GM23338 (cell line): ENCODE data around the gene CTTN.

Source experiments
- CREB1 ChIP-seq: fragments of 250-450 bp; sonication (Bioruptor Pico); IDR thresholded peaks from 2 replicates; pipeline ENCODE4 v1.5.0; 2020; ENCODE audit warnings: low read depth, mild to moderate bottlenecking, moderate library complexity
- CTCF ChIP-seq, 2 experiments: fragments of 200-600 bp in 1 of 2; sonication (generic) in 1 of 2; conservative IDR thresholded peaks; 2 replicates each; pipeline versions ENCODE4 v1.5.1 to v1.6.1; 2016 to 2017; ENCODE audit warnings: antibody characterized with exemption in 2 of 2, low read depth in 2 of 2, mild to moderate bottlenecking in 2 of 2, moderate library complexity in 1 of 2
- ETS1 ChIP-seq: IDR thresholded peaks from 2 replicates; pipeline ENCODE4 v1.6.1; 2016; ENCODE audit warnings: antibody characterized with exemption
- EZH2 ChIP-seq: fragments of 200-600 bp; sonication (generic); IDR thresholded peaks from one replicate; pipeline ENCODE4 v1.8.0; 2017; ENCODE audit warnings: antibody characterized with exemption, mild to moderate bottlenecking, low read depth; ENCODE audit not compliant: unreplicated experiment
- EZH2phosphoT487 ChIP-seq: fragments of 200-600 bp; sonication (generic); IDR thresholded peaks from one replicate; pipeline ENCODE4 v1.8.1; 2018; ENCODE audit warnings: antibody characterized with exemption; ENCODE audit not compliant: unreplicated experiment
- JUNB ChIP-seq: IDR thresholded peaks from one replicate; pipeline ENCODE4 v1.6.1; 2016; ENCODE audit warnings: antibody characterized with exemption; ENCODE audit not compliant: unreplicated experiment
- NANOG ChIP-seq: IDR thresholded peaks from 2 replicates; pipeline ENCODE4 v1.6.1; 2016; ENCODE audit warnings: antibody characterized with exemption, borderline replicate concordance
- POLR2AphosphoS5 ChIP-seq: IDR thresholded peaks from 2 replicates; pipeline ENCODE4 v1.6.1; 2016; ENCODE audit warnings: antibody characterized with exemption, low read depth
- STAT1 ChIP-seq: IDR thresholded peaks from one replicate; pipeline ENCODE4 v1.6.1; 2016; ENCODE audit warnings: antibody characterized with exemption; ENCODE audit not compliant: unreplicated experiment
- ZNF114 ChIP-seq: fragments of 250-450 bp; sonication (Bioruptor Pico); IDR thresholded peaks from 2 replicates; pipeline ENCODE4 v1.5.0; 2020; ENCODE audit warnings: mild to moderate bottlenecking, moderate library complexity
- ZNF331 ChIP-seq: fragments of 250-450 bp; sonication (Bioruptor Pico); IDR thresholded peaks from 2 replicates; pipeline ENCODE4 v1.5.0; 2020; ENCODE audit warnings: low read depth, mild to moderate bottlenecking, moderate library complexity
- TF ChIP-seq, protein P1 (sequence below): IDR thresholded peaks from one replicate; pipeline ENCODE4 v1.6.1; 2018; ENCODE audit warnings: antibody characterized with exemption; ENCODE audit not compliant: unreplicated experiment
- TF ChIP-seq, protein P2 (sequence below): fragments of 250-450 bp; sonication (Bioruptor Pico); IDR thresholded peaks from 2 replicates; pipeline ENCODE4 v1.5.0; 2020; ENCODE audit warnings: mild to moderate bottlenecking, moderate library complexity

DNA sequence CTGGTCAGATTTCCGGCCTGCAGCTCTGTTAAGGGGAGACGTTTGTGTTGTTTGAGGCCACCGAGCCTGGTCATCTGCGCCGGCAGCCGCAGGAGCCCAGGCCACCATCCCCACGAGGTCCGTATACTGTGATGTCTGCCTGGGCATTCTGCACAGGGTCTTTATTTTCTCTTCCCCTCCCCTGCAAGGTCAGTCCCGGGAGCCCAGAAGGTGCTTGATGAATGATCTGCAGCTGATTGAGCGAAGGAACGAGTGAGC is 45.4 kb downstream of the CTTN start:
- TF ChIP-seq, protein P1, sequence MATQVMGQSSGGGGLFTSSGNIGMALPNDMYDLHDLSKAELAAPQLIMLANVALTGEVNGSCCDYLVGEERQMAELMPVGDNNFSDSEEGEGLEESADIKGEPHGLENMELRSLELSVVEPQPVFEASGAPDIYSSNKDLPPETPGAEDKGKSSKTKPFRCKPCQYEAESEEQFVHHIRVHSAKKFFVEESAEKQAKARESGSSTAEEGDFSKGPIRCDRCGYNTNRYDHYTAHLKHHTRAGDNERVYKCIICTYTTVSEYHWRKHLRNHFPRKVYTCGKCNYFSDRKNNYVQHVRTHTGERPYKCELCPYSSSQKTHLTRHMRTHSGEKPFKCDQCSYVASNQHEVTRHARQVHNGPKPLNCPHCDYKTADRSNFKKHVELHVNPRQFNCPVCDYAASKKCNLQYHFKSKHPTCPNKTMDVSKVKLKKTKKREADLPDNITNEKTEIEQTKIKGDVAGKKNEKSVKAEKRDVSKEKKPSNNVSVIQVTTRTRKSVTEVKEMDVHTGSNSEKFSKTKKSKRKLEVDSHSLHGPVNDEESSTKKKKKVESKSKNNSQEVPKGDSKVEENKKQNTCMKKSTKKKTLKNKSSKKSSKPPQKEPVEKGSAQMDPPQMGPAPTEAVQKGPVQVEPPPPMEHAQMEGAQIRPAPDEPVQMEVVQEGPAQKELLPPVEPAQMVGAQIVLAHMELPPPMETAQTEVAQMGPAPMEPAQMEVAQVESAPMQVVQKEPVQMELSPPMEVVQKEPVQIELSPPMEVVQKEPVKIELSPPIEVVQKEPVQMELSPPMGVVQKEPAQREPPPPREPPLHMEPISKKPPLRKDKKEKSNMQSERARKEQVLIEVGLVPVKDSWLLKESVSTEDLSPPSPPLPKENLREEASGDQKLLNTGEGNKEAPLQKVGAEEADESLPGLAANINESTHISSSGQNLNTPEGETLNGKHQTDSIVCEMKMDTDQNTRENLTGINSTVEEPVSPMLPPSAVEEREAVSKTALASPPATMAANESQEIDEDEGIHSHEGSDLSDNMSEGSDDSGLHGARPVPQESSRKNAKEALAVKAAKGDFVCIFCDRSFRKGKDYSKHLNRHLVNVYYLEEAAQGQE = no peak
- TF ChIP-seq CREB1 (CRISPR knock-in tag) = no peak
- TF ChIP-seq JUNB = no peak
- no peak for TF ChIP-seq EZH2
- no peak for TF ChIP-seq POLR2AphosphoS5
- TF ChIP-seq CTCF (conservative IDR thresholded peaks at IDR 0.05; ENCODE audit: low read depth in 2 of 2) = no peak
- no peak for TF ChIP-seq STAT1
- TF ChIP-seq ETS1 = no peak
- no peak for TF ChIP-seq ZNF331 (CRISPR knock-in tag)
- TF ChIP-seq EZH2phosphoT487 = no peak
- no peak for TF ChIP-seq ZNF114 (CRISPR knock-in tag)
- TF ChIP-seq, protein P2, sequence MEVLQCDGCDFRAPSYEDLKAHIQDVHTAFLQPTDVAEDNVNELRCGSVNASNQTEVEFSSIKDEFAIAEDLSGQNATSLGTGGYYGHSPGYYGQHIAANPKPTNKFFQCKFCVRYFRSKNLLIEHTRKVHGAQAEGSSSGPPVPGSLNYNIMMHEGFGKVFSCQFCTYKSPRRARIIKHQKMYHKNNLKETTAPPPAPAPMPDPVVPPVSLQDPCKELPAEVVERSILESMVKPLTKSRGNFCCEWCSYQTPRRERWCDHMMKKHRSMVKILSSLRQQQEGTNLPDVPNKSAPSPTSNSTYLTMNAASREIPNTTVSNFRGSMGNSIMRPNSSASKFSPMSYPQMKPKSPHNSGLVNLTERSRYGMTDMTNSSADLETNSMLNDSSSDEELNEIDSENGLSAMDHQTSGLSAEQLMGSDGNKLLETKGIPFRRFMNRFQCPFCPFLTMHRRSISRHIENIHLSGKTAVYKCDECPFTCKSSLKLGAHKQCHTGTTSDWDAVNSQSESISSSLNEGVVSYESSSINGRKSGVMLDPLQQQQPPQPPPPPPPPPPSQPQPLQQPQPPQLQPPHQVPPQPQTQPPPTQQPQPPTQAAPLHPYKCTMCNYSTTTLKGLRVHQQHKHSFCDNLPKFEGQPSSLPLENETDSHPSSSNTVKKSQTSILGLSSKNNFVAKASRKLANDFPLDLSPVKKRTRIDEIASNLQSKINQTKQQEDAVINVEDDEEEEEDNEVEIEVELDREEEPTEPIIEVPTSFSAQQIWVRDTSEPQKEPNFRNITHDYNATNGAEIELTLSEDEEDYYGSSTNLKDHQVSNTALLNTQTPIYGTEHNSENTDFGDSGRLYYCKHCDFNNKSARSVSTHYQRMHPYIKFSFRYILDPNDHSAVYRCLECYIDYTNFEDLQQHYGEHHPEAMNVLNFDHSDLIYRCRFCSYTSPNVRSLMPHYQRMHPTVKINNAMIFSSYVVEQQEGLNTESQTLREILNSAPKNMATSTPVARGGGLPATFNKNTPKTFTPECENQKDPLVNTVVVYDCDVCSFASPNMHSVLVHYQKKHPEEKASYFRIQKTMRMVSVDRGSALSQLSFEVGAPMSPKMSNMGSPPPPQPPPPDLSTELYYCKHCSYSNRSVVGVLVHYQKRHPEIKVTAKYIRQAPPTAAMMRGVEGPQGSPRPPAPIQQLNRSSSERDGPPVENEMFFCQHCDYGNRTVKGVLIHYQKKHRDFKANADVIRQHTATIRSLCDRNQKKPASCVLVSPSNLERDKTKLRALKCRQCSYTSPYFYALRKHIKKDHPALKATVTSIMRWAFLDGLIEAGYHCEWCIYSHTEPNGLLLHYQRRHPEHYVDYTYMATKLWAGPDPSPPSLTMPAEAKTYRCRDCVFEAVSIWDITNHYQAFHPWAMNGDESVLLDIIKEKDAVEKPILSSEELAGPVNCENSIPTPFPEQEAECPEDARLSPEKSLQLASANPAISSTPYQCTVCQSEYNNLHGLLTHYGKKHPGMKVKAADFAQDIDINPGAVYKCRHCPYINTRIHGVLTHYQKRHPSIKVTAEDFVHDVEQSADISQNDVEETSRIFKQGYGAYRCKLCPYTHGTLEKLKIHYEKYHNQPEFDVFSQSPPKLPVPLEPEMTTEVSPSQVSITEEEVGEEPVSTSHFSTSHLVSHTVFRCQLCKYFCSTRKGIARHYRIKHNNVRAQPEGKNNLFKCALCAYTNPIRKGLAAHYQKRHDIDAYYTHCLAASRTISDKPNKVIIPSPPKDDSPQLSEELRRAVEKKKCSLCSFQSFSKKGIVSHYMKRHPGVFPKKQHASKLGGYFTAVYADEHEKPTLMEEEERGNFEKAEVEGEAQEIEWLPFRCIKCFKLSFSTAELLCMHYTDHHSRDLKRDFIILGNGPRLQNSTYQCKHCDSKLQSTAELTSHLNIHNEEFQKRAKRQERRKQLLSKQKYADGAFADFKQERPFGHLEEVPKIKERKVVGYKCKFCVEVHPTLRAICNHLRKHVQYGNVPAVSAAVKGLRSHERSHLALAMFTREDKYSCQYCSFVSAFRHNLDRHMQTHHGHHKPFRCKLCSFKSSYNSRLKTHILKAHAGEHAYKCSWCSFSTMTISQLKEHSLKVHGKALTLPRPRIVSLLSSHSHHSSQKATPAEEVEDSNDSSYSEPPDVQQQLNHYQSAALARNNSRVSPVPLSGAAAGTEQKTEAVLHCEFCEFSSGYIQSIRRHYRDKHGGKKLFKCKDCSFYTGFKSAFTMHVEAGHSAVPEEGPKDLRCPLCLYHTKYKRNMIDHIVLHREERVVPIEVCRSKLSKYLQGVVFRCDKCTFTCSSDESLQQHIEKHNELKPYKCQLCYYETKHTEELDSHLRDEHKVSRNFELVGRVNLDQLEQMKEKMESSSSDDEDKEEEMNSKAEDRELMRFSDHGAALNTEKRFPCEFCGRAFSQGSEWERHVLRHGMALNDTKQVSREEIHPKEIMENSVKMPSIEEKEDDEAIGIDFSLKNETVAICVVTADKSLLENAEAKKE (CRISPR knock-in tag) = no peak
- TF ChIP-seq NANOG = no peak
